ENCODE measurements around the gene ACSL3. TPM values are rescaled to one million over a fixed set of nuclear protein-coding genes. Genes with fewer than 3 reads are reported as not detected.

ACSL3 gene
- total RNA-seq, 1 experiment from 2014 or later: 96.2 TPM

- H3K4me3 ChIP-seq: no peak overlapping the region
- no peaks in the 10 kb centered on the region; the same call in 1 of the 2 replicates for H3K36me3 ChIP-seq
- no peaks in the 10 kb centered on the region for H3K27me3 ChIP-seq
- no peaks in the 10 kb centered on the region for H3K9me3 ChIP-seq
- DNase-seq: no peak
Measured at GRCh38 chr2:222869252-222869560, 8.4 kb downstream of the ACSL3 start.

DNA sequence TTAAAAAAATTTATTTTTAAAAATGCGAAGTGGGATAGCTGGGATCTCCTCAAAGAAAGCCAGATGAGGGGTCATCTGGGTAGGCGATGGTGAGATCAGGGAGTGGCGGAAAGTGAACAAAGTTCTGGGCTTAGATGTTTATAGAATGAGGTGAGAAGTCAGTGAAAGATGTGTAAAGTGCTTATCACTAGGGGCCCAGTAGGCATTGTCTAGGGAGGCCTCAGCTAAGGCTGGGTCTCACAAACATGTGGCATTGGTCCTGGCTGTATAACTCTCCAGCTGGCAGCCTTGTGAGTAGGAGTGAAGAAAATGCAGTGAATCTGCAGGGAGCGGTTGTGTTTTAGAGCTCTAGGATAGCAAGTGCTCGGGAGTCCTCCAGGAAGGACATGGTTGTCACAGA lies 10.5 kb downstream of the ACSL3 start:
- no peaks in the 10 kb centered on the region for H3K27me3 ChIP-seq

GRCh38 chr2:222872551-222872950 lies 11.7 kb downstream of the ACSL3 start:
- DNase-seq: no peak
- Histone ChIP-seq H3K27me3 (no peaks in the 10 kb centered on the region), H3K9me3 (peaks cover 2% of the 10 kb centered on the region; the same call in 1 of the 2 replicates), H3K36me3 (no peaks in the 10 kb centered on the region), H3K4me3 (no peak overlapping the region)

More for the DNA sequence above, 10.5 kb downstream of the ACSL3 start:
- no peak for DNase-seq
- Histone ChIP-seq H3K36me3 (no peaks in the 10 kb centered on the region), H3K9me3 (peaks cover 2% of the 10 kb centered on the region; the same call in 1 of the 2 replicates), H3K4me3 (no peak overlapping the region)

GRCh38 chr2:222875482-222875881 lies 14.6 kb downstream of the ACSL3 start:
- Histone ChIP-seq H3K4me3 (no peak overlapping the region), H3K36me3 (no peaks in the 10 kb centered on the region), H3K9me3 (peaks cover 2% of the 10 kb centered on the region; the same call in 1 of the 2 replicates), H3K27me3 (no peaks in the 10 kb centered on the region)
- no peak for DNase-seq

GRCh38 chr2:222876947-222877346 lies 16.1 kb downstream of the ACSL3 start:
- Histone ChIP-seq H3K27me3 (no peaks in the 10 kb centered on the region), H3K4me3 (no peak overlapping the region), H3K9me3 (peaks cover 2% of the 10 kb centered on the region; the same call in 1 of the 2 replicates), H3K36me3 (no peaks in the 10 kb centered on the region)
- no peak for DNase-seq

GRCh38 chr2:222877556-222878300 lies 16.9 kb downstream of the ACSL3 start:
- no peaks in the 10 kb centered on the region for H3K27me3 ChIP-seq
- peaks cover 2% of the 10 kb centered on the region; the same call in 1 of the 2 replicates for H3K9me3 ChIP-seq
- H3K36me3 ChIP-seq: no peaks in the 10 kb centered on the region
- no peak for DNase-seq
- H3K4me3 ChIP-seq: no peak overlapping the region

DNA sequence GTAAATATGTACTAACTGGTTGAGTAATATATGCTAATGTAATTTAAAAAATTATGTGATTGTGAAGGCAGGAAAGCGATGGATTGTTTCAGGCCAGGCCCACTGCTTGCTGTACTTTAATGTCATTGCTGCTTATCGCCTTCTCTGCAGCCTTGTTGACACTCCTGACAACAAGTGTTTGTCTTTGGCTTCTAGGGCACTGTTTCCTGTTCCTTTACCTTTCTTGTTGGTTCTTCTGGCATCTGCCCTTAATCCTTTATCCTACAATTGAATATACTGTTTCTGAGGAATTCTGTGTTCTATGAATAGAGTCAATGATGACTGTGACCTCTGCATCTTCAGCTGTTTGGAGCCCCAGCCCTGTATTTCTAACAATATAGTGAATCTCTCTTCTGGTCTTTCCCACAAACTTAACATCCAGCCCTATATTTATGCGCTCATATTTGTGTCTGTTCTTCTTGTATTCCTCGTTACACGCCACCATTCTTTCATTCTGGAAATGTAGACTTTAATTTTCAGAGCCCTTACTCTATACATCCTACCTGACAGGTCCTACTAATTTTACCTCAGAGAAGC lies 17.6 kb downstream of the ACSL3 start:
- Histone ChIP-seq H3K9me3 (peaks cover 2% of the 10 kb centered on the region; the same call in 1 of the 2 replicates), H3K4me3 (no peak overlapping the region)
- DNase-seq: no peak

DNA sequence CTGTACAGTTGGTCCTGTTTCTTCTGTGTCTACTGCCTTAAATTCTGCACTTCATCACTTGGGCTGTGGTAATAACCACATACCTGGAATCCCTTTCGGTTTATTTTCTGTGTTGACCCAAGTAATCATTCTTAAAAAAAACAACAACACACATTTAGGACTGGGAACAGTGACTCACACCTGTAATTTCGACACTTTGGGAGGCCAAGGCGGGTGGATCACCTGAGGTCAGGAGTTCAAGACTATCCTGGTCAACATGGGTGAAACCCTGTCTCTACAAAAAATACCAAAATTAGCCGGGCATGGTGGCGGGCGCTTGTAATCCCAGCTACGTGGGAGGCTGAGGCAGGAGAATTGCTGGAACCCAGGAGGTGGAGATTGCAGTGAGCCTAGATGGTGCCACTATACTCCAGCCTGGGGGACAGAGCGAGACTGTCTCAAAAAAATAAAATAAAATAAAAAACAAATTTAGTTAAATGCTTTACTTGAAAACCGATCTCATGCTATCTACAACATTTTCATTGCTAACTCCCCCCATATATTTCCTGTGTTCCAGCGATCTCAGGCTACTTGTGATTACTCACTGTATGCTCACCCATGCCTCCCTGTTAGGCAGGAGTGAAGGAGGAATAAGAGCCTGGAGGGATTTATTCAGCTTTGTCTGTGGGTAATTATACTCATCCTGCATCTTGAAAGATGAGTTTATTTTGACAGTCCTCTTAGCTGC lies 18.2 kb downstream of the ACSL3 start:
- Histone ChIP-seq H3K9me3 (peaks cover 2% of the 10 kb centered on the region; the same call in 1 of the 2 replicates), H3K36me3 (no peaks in the 10 kb centered on the region), H3K4me3 (no peak overlapping the region), H3K27me3 (no peaks in the 10 kb centered on the region)
- peak; percentile 60 for DNase-seq

More for the DNA sequence above, 17.6 kb downstream of the ACSL3 start:
- no peaks in the 10 kb centered on the region for H3K27me3 ChIP-seq
- H3K36me3 ChIP-seq: no peaks in the 10 kb centered on the region

DNA sequence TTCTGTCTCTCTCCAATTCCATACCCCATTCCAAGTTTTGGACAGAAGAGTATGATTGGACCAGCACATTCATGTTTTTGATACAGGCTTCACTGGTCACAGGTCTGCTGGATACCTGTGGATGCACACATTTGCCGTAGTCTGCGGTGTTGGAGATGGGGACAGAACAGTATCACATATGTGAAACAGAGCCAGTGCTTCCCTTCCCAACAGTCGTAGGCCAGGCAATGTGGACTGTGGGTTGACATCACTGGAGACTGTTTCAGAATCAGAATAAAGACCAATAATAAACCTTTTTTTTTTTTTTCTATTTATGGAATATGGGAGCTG lies 18.7 kb downstream of the ACSL3 start:
- Histone ChIP-seq H3K9me3 (peaks cover 2% of the 10 kb centered on the region; the same call in 1 of the 2 replicates), H3K36me3 (no peaks in the 10 kb centered on the region), H3K4me3 (no peak overlapping the region), H3K27me3 (no peaks in the 10 kb centered on the region)
- no peak for DNase-seq

DNA sequence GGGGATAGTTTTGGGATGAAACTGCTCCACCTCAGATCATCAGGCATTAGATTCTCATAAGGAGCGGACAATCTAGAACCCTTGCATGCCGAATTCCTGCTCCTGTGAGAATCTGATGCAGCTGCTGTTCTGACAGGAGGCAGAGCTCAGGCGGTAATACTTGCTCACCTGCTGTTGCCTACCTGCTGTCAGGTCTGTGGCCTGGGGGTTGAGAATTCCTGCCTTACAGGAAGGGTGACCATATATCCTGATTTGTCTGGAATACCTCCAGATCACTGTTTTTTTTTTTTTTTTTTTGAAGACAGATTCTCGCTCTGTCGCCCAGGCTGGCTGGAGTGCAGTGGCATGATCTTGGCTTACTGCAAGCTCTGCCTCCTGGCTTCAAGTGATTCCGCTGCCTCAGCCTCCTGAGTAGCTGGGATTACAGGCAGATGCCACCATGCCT lies 21.7 kb downstream of the ACSL3 start:
- Histone ChIP-seq H3K9me3 (no peaks in the 10 kb centered on the region), H3K36me3 (no peaks in the 10 kb centered on the region), H3K27me3 (no peaks in the 10 kb centered on the region), H3K4me3 (no peak overlapping the region)
- DNase-seq: no peak

DNA sequence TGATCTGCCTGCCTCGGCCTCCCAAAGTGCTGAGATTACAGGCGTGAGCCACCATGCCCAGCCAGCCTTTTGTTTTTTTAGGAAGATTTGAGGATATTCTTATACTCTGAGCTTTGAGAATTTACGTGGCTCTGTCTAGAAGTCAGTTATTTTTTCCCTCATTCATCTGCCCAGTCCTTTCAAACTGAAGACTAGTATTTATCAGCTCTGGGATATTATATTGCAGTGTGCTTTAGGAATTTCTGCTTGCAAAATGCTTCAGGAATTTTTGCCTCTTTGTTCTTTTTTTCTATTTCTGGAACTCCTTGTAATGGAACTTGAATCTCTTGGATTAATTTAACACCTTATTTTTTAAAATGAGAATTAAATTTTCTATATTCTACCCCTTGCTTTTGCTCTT lies 22.6 kb downstream of the ACSL3 start:
- H3K36me3 ChIP-seq: peaks cover 4% of the 10 kb centered on the region; the same call in 1 of the 2 replicates
- no peak overlapping the region for H3K4me3 ChIP-seq
- DNase-seq: no peak
- H3K9me3 ChIP-seq: no peaks in the 10 kb centered on the region
- H3K27me3 ChIP-seq: no peaks in the 10 kb centered on the region

GRCh38 chr2:222884114-222884771 lies 23.4 kb downstream of the ACSL3 start:
- Histone ChIP-seq H3K4me3 (no peak overlapping the region), H3K27me3 (no peaks in the 10 kb centered on the region), H3K36me3 (peaks cover 9% of the 10 kb centered on the region; the same call in 1 of the 2 replicates), H3K9me3 (no peaks in the 10 kb centered on the region)
- DNase-seq: no peak

DNA sequence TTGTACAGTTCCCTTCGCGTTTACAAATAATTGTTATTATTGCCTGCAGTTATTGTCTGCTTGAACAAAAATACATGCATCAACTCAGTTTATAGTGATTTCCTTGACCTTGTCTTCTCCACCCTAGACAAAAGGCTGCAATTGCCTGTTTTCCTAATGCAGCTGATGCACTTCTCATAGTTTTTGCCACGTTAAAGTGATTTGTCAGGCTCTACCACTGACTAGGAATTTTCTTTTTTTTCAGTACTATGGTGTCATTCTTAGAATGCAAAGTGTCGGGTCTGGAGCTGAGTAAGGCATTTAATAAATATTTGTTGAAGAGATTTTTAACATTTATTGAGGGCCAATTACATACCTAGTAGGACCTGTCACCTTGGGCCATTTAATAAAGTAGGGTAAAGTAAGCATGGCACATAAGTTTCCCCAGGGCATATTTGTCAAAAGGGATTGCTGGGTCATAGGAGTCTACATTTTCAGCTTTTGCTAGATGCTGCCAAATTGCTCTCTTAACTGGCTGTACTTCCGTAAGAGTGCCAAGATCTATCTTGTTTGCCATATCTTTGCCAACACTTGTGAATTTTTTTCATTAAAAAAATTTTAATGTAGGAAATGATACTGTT lies 24.1 kb downstream of the ACSL3 start:
- Histone ChIP-seq H3K4me3 (no peak overlapping the region), H3K9me3 (no peaks in the 10 kb centered on the region), H3K36me3 (peaks cover 9% of the 10 kb centered on the region; the same call in 1 of the 2 replicates), H3K27me3 (no peaks in the 10 kb centered on the region)
- DNase-seq: no peak

DNA sequence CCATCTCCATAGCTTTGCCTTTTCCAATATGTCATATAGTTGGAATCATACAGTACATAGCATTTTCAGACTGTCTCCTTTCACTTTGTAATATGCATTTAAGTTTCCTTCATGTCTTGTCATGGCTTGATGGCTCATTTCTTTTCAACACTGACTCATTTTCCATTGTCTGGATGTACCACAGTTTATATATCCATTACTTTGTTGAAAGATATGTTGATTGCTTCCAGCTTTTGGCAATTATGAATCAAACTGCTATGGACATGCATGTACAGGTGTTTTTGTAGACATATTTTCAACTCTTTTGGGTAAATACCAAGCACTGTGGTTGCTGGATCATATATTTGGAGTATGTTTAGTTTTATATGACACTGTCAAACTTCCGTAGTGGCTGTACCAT lies 26.3 kb downstream of the ACSL3 start:
- Histone ChIP-seq H3K36me3 (peaks cover 11% of the 10 kb centered on the region; the same call in 1 of the 2 replicates), H3K4me3 (no peak overlapping the region), H3K27me3 (no peaks in the 10 kb centered on the region), H3K9me3 (no peaks in the 10 kb centered on the region)
- DNase-seq: no peak

DNA sequence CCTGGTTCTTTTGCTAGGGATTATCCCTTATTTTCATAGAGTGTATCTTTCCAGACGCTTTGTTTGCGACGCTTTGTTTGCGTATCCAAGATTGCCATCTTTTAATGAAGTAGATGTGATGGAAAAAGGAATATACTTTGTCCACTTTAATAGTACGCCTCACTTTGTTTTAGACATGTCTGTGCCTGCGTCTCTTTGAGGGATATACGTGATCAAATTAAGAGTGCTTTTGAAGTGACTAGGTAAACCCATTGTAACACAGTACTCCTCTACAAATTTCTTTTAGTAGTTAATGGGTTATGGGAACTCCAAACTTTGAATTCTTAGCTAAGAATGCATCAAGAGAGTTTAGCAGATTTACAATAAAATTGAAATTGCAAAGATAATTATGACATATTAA lies 27.9 kb downstream of the ACSL3 start:
- DNase-seq: no peak
- no peak overlapping the region for H3K4me3 ChIP-seq
- no peaks in the 10 kb centered on the region for H3K9me3 ChIP-seq
- no peaks in the 10 kb centered on the region for H3K27me3 ChIP-seq
- peaks cover 11% of the 10 kb centered on the region; the same call in 1 of the 2 replicates for H3K36me3 ChIP-seq

DNA sequence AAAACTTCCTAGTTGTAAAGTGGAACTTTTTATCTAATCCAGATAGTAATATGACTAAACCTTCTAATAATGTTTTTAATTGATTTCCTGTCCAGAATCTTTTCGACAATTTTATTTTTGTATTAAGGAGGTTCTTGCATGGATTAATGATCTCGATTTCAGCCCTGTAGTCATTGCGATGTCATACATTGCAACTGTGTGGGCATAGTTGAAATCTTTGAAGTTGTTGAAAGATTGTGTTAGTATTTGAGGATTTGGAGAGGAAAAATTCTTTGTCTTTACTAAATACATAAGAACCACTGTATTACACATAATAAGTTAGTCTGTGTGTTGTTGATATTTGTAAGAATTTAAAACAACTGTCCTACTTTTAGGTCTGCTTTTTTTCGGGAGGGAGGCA lies 31.1 kb downstream of the ACSL3 start:
- no peak for DNase-seq
- no peaks in the 10 kb centered on the region for H3K27me3 ChIP-seq
- no peaks in the 10 kb centered on the region for H3K9me3 ChIP-seq
- no peak overlapping the region for H3K4me3 ChIP-seq
- peaks cover 11% of the 10 kb centered on the region; the same call in 1 of the 2 replicates for H3K36me3 ChIP-seq

Measured in MG63 (cell line).